Astrocyte (in vitro differentiated cells and primary cell): ENCODE measurements around the gene TEX2. TPM values are rescaled to one million over a fixed set of nuclear protein-coding genes. Genes with fewer than 3 reads are reported as not detected.

Source experiments
- DNase-seq: peaks from one replicate; pipeline ENCODE4 v3.0.0-alpha.2; 2010; ENCODE audit warnings: low read depth
- FAIRE-seq: peaks from 2 replicates; lab custom pipeline; 2011; peaks lifted over from hg19 to GRCh38; lab: Jason Lieb, UNC
- H2AFZ ChIP-seq: 2 replicates; pipeline ENCODE4 v1.6.0; 2012; ENCODE audit warnings: low read depth, low read length, inconsistent platforms
- H3K27ac ChIP-seq: 2 replicates; pipeline ENCODE4 v1.5.1; 2011; ENCODE audit warnings: low read depth, low read length, inconsistent platforms
- H3K27me3 ChIP-seq: 2 replicates; pipeline ENCODE4 v1.6.0; 2011; ENCODE audit warnings: low read length, inconsistent platforms; ENCODE audit not compliant: insufficient read depth
- H3K36me3 ChIP-seq: 2 replicates; pipeline ENCODE4 v1.5.1; 2011; ENCODE audit warnings: low read length, inconsistent platforms; ENCODE audit not compliant: insufficient read depth
- H3K4me1 ChIP-seq: 2 replicates; pipeline ENCODE4 v1.5.1; 2011; ENCODE audit warnings: low read length, inconsistent platforms; ENCODE audit not compliant: insufficient read depth
- H3K4me2 ChIP-seq: 2 replicates; pipeline ENCODE4 v1.6.0; 2012; ENCODE audit warnings: low read length, inconsistent platforms
- H3K4me3 ChIP-seq: 2 replicates; pipeline ENCODE4 v1.5.1; 2011; ENCODE audit warnings: low read depth, mild to moderate bottlenecking, low read length, inconsistent platforms; ENCODE audit not compliant: insufficient read depth
- H3K79me2 ChIP-seq: 2 replicates; pipeline ENCODE4 v1.6.0; 2012; ENCODE audit warnings: mild to moderate bottlenecking, low read length, inconsistent platforms; ENCODE audit not compliant: insufficient read depth
- H3K9ac ChIP-seq: 2 replicates; pipeline ENCODE4 v1.6.0; 2012; ENCODE audit warnings: mild to moderate bottlenecking, low read length, inconsistent platforms
- H3K9me3 ChIP-seq: 2 replicates; pipeline ENCODE4 v1.5.1; 2012; ENCODE audit warnings: low read depth, mild to moderate bottlenecking, low read length, inconsistent platforms; ENCODE audit not compliant: insufficient read depth
- H4K20me1 ChIP-seq: 2 replicates; pipeline ENCODE4 v1.6.0; 2012; ENCODE audit warnings: low read length, inconsistent platforms; ENCODE audit not compliant: insufficient read depth
- H3K27ac Mint-ChIP-seq: one replicate; pipeline ENCODE4 v1.8.0; 2021; ENCODE audit warnings: mild to moderate bottlenecking, mixed read lengths; ENCODE audit not compliant: unreplicated experiment
- H3K27me3 Mint-ChIP-seq: one replicate; pipeline ENCODE4 v1.8.0; 2021; ENCODE audit warnings: low read depth, mixed read lengths; ENCODE audit not compliant: unreplicated experiment
- H3K36me3 Mint-ChIP-seq: one replicate; pipeline ENCODE4 v1.8.0; 2021; ENCODE audit warnings: low read depth, mixed read lengths; ENCODE audit not compliant: unreplicated experiment
- H3K4me1 Mint-ChIP-seq: one replicate; pipeline ENCODE4 v1.8.0; 2021; ENCODE audit warnings: low read depth, mixed read lengths; ENCODE audit not compliant: unreplicated experiment
- H3K4me3 Mint-ChIP-seq: one replicate; pipeline ENCODE4 v1.8.0; 2021; ENCODE audit warnings: mild to moderate bottlenecking, moderate library complexity, mixed read lengths; ENCODE audit not compliant: unreplicated experiment
- H3K9me3 Mint-ChIP-seq: one replicate; pipeline ENCODE4 v1.8.0; 2021; ENCODE audit warnings: mild to moderate bottlenecking, mixed read lengths; ENCODE audit not compliant: unreplicated experiment
- EZH2 ChIP-seq: IDR thresholded peaks from 2 replicates; pipeline ENCODE4 v1.6.1; 2012; ENCODE audit warnings: mild to moderate bottlenecking, low read length, inconsistent platforms; ENCODE audit not compliant: insufficient read depth
- total RNA-seq: library from RNA; stranded (reverse); gene quantifications from 2 replicates; pipeline ENCODE4 v1.2.1, GENCODE V29; 2021
- TF ChIP-seq, protein P1 (sequence below): IDR thresholded peaks from 2 replicates; pipeline ENCODE4 v1.5.1; 2011; ENCODE audit warnings: low read depth, mild to moderate bottlenecking, inconsistent platforms, low read length, moderate library complexity; ENCODE audit not compliant: insufficient read depth

Gene TEX2
- total RNA-seq, 1 donor from 2014 or later = 56.1 TPM

DNA sequence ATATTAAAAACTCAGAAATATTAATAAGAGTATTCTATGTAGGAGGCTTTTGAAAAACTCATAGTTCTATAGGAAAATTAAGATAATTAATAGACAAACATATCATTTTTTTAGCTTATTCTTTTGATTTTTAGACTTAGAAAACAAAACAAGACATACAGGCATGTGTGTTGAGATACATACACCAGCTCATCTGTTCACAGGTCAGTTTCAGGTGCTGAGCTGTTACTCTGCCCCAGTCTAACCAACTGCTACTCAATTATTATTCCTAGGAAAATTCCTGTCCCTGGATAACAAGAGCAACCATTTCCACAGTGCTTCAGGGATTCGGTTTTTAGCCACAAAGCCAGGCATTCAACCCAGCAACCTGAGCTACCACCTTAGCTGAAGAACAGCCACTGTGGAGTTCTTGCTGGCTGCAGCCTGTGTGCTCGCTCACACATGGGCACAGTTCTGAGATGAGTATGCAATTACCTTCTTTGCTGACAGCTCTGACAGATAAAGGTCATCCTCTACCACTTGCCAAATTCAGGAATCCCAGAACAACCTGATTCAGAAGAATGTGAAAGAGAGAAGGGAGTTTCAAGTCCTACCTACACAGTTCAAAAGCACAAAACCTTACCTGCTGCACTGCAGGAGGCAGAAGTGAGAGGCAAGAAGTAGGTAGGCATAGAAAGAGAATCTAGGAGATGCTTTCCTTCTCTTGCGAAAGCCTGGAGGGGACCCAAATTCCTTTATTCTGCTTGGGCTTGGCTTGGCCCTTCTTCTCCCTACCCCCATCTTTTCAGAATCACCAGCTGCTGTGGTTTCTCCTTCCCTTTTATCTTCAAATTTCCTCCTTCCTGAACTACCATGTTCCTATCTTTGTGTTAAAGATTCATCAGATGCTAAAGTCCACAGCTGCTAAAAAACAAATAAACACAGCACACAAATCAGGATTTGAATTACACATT, 62.7 kb downstream of the TEX2 start:
- H3K4me3 Mint-ChIP-seq = peak overlapping the region; percentile 25
- TF ChIP-seq, protein P1, sequence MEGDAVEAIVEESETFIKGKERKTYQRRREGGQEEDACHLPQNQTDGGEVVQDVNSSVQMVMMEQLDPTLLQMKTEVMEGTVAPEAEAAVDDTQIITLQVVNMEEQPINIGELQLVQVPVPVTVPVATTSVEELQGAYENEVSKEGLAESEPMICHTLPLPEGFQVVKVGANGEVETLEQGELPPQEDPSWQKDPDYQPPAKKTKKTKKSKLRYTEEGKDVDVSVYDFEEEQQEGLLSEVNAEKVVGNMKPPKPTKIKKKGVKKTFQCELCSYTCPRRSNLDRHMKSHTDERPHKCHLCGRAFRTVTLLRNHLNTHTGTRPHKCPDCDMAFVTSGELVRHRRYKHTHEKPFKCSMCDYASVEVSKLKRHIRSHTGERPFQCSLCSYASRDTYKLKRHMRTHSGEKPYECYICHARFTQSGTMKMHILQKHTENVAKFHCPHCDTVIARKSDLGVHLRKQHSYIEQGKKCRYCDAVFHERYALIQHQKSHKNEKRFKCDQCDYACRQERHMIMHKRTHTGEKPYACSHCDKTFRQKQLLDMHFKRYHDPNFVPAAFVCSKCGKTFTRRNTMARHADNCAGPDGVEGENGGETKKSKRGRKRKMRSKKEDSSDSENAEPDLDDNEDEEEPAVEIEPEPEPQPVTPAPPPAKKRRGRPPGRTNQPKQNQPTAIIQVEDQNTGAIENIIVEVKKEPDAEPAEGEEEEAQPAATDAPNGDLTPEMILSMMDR = no peak
- no peak for TF ChIP-seq EZH2
- Histone ChIP-seq H3K9ac (no peak overlapping the region), H3K4me2 (peak overlapping the region; percentile 18), H3K4me3 (no peak overlapping the region), H3K9me3 (no peaks in the 10 kb centered on the region), H3K79me2 (peaks cover 11% of the 10 kb centered on the region), H3K4me1 (peaks cover 42% of the 10 kb centered on the region), H3K27ac (no peak overlapping the region), H2AFZ (no peak overlapping the region), H4K20me1 (no peaks in the 10 kb centered on the region), H3K27me3 (no peaks in the 10 kb centered on the region), H3K36me3 (no peaks in the 10 kb centered on the region)
- peak; percentile 65 for DNase-seq
- H3K4me1 Mint-ChIP-seq = peaks cover 64% of the 10 kb centered on the region
- peaks cover 1% of the 10 kb centered on the region for H3K36me3 Mint-ChIP-seq
- no peaks in the 10 kb centered on the region for H3K9me3 Mint-ChIP-seq
- H3K27ac Mint-ChIP-seq = peak overlapping the region; percentile 21
- no peak for FAIRE-seq
- H3K27me3 Mint-ChIP-seq = no peaks in the 10 kb centered on the region

GRCh38 chr17:64198331-64199090, 64.5 kb downstream of the TEX2 start:
- Histone ChIP-seq H3K27me3 (no peaks in the 10 kb centered on the region), H3K4me1 (peaks cover 31% of the 10 kb centered on the region), H3K4me2 (no peak overlapping the region), H3K9ac (no peak overlapping the region), H4K20me1 (no peaks in the 10 kb centered on the region), H3K36me3 (no peaks in the 10 kb centered on the region), H2AFZ (no peak overlapping the region), H3K27ac (no peak overlapping the region), H3K79me2 (peaks cover 2% of the 10 kb centered on the region), H3K9me3 (no peaks in the 10 kb centered on the region), H3K4me3 (no peak overlapping the region)
- DNase-seq (no peak), FAIRE-seq (no peak)
- TF ChIP-seq, protein P1 = no peak
- TF ChIP-seq EZH2 = no peak
- Mint-ChIP-seq H3K36me3 (peaks cover 1% of the 10 kb centered on the region), H3K4me3 (no peak overlapping the region), H3K27ac (no peak overlapping the region), H3K4me1 (peaks cover 57% of the 10 kb centered on the region), H3K9me3 (no peaks in the 10 kb centered on the region), H3K27me3 (no peaks in the 10 kb centered on the region)
